ENCODE results near the gene XAF1. TPM values are rescaled to one million over a fixed set of nuclear protein-coding genes. Genes with fewer than 3 reads are reported as not detected.

The XAF1 gene
- total RNA-seq, 1 experiment from 2014 or later, result 0.20 TPM

DNA sequence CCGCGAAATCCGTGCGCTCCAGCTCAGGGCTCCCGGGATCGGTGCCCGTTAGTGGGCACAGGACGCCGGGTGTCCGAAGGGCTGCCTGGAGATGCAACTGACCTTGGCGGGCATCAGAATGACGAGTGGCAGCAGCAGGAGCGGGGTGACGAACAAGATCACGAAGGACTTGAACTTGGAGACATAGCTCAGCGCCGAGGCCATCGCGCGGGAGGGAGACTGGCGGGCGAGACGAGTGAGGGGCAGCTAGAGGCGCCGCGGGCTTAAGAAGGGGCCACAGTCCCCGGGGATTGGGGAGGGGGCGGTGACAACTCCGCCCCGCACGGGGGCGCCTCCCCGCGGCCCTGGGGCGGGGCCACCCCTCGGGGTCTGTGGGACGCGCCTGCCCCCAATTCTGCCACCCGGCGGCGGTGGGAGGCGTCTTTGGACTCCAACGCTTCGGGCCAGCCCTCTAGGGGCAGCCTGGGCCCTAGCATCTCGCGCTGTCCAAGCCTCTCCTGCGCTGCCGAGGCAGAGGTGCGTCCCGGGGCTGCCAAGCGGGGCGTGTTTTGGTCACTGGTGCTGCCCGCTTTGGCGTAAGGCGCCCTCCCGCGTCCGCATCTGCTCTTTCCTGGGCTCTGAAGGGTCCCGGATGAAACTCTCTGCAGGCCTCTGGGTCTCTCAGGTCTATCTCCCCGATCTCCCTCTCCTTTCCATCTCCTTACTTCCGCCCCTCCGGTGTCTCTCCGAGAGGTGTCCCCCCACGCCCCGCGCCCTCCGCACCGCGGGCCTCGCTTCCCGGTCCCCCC is 42.5 kb upstream of the XAF1 start, which contains the start of gene SLC13A5:
TSS of gene SLC13A5 (minus strand) at position 240 of the 788 bp plus-strand sequence. CDS start at position 204, 36 bp downstream.
- H3K36me3 Mint-ChIP-seq, result peaks cover 12% of the 10 kb centered on the region
- peaks cover 21% of the 10 kb centered on the region for H3K4me1 Mint-ChIP-seq
- CTCF ChIA-PET, result interaction anchor here (0.5 to 4.9 kb wide), 37 partner anchors 8 to 1274 kb away, joined by 3 to 104 read pairs (median 4); partner anchors contain the start of genes ALOX12, C1QBP, TEKT1 and XAF1
- H3K27me3 Mint-ChIP-seq (ENCODE audit: low read depth), result peaks cover 63% of the 10 kb centered on the region
- peak; percentile 90 for ATAC-seq
- H3K27ac Mint-ChIP-seq, result no peak within 1 kb of the TSS
- peaks cover 30% of the 10 kb centered on the region for H3K9me3 Mint-ChIP-seq
- POLR2A ChIA-PET, result interaction anchor here (1.0 kb wide), 1 partner anchor 37 kb away, joined by 3 read pairs; no protein-coding TSS in a partner anchor
- peak; percentile 87 for DNase-seq (ENCODE audit: low spot score)
- peak within 1 kb of the TSS; percentile 92 for H3K4me3 Mint-ChIP-seq
- TF ChIP-seq PREB (CRISPR knock-in tag; IDR thresholded peaks at IDR 0.05; ENCODE audit: borderline replicate concordance) (no peak), TEAD1 (CRISPR knock-in tag; IDR thresholded peaks at IDR 0.05) (no peak), ZNF232 (CRISPR knock-in tag; IDR thresholded peaks at IDR 0.05) (no peak), ZNF138 (CRISPR knock-in tag; conservative IDR thresholded peaks at IDR 0.05) (no peak), SOX15 (CRISPR knock-in tag; IDR thresholded peaks at IDR 0.05) (no peak), ESRRA (CRISPR knock-in tag; IDR thresholded peaks at IDR 0.05; ENCODE audit: borderline replicate concordance) (no peak), AFF4 (CRISPR knock-in tag; IDR thresholded peaks at IDR 0.05; ENCODE audit: borderline replicate concordance) (no peak), ZBTB21 (CRISPR knock-in tag; IDR thresholded peaks at IDR 0.05; ENCODE audit: borderline replicate concordance) (no peak), MYBL2 (CRISPR knock-in tag; IDR thresholded peaks at IDR 0.05) (no peak), PRRX2 (CRISPR knock-in tag; IDR thresholded peaks at IDR 0.05) (no peak), E2F1 (CRISPR knock-in tag; IDR thresholded peaks at IDR 0.05) (no peak), SP1 (CRISPR knock-in tag; conservative IDR thresholded peaks at IDR 0.05) (peak; percentile 61; the same call in 1 of the 2 replicates), ZNF512 (CRISPR knock-in tag; IDR thresholded peaks at IDR 0.05; ENCODE audit: borderline replicate concordance) (no peak), ZSCAN18 (CRISPR knock-in tag; IDR thresholded peaks at IDR 0.05) (no peak), NR1H2 (CRISPR knock-in tag; IDR thresholded peaks at IDR 0.05) (no peak), MLX (CRISPR knock-in tag; IDR thresholded peaks at IDR 0.05) (no peak), FOXJ3 (CRISPR knock-in tag; IDR thresholded peaks at IDR 0.05; ENCODE audit: borderline replicate concordance) (no peak), OVOL2 (CRISPR knock-in tag; IDR thresholded peaks at IDR 0.05; ENCODE audit: borderline replicate concordance) (no peak), RORB (CRISPR knock-in tag; IDR thresholded peaks at IDR 0.05) (no peak), EMX1 (CRISPR knock-in tag; IDR thresholded peaks at IDR 0.05) (no peak), ZNF671 (CRISPR knock-in tag; IDR thresholded peaks at IDR 0.05) (no peak), KAT7 (CRISPR knock-in tag; IDR thresholded peaks at IDR 0.05; ENCODE audit: borderline replicate concordance) (no peak), ZNF219 (CRISPR knock-in tag; IDR thresholded peaks at IDR 0.05; ENCODE audit: borderline replicate concordance) (no peak)
- TF ChIP-seq, protein P1, sequence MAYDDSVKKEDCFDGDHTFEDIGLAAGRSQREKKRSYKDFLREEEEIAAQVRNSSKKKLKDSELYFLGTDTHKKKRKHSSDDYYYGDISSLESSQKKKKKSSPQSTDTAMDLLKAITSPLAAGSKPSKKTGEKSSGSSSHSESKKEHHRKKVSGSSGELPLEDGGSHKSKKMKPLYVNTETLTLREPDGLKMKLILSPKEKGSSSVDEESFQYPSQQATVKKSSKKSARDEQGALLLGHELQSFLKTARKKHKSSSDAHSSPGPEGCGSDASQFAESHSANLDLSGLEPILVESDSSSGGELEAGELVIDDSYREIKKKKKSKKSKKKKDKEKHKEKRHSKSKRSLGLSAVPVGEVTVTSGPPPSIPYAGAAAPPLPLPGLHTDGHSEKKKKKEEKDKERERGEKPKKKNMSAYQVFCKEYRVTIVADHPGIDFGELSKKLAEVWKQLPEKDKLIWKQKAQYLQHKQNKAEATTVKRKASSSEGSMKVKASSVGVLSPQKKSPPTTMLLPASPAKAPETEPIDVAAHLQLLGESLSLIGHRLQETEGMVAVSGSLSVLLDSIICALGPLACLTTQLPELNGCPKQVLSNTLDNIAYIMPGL (CRISPR knock-in tag; IDR thresholded peaks at IDR 0.05), result peak; percentile 61
- TF ChIP-seq, protein P2, sequence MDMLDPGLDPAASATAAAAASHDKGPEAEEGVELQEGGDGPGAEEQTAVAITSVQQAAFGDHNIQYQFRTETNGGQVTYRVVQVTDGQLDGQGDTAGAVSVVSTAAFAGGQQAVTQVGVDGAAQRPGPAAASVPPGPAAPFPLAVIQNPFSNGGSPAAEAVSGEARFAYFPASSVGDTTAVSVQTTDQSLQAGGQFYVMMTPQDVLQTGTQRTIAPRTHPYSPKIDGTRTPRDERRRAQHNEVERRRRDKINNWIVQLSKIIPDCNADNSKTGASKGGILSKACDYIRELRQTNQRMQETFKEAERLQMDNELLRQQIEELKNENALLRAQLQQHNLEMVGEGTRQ (CRISPR knock-in tag; IDR thresholded peaks at IDR 0.05), result no peak
